ENCODE measurements around the gene ECHDC3.

Gene ECHDC3

DNA sequence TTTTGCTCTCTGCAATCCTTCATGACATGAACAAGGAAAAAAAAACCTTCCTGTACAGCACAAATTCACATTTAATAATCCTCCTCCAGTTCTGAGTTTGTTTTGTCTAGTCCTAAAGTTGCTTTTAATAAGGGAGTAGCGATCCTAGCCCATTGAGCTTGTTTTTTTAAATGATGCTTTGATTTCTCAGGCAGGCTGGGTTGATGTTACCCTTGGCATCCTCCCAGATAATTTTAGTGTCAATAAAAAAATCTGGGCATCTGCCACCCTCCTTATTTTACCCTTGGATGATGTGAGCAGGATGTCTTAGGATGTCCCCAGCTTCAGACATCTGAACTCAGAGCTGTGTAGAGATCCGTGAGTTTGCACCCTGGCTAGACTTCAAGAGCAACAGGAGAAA lies 47.1 kb downstream of the ECHDC3 start:
- no peak for DNase-seq

GRCh38 chr10:11789956-11790355 lies 47.8 kb downstream of the ECHDC3 start:
- no peak for DNase-seq

GRCh38 chr10:11793762-11794479 lies 51.7 kb downstream of the ECHDC3 start:
- DNase-seq: no peak

DNA sequence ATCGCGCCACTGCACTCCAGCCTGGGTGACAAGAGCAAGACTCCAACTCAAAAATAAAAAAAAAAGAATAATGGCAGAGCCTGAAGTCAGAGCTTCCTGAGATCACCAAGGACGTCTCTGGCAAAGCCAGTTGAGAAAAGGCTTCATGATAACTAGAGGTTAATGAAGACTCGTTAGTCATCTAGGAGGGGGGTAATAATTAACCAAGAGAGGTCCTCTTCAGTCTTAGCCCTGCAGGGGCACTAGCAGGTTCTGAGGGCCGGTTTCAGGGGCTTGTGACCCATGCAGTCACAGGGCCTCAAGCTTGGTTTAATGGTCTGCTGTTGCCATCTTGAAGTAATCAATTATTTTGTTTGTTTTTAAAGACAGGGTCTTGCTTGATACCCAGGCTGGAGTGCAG lies 52.4 kb downstream of the ECHDC3 start:
- DNase-seq: no peak

GRCh38 chr10:11795101-11795920 lies 53.1 kb downstream of the ECHDC3 start:
- DNase-seq: no peak

- DNase-seq: no peak
These were observed 54.3 kb downstream of the ECHDC3 start for GRCh38 chr10:11796474-11796873.

DNA sequence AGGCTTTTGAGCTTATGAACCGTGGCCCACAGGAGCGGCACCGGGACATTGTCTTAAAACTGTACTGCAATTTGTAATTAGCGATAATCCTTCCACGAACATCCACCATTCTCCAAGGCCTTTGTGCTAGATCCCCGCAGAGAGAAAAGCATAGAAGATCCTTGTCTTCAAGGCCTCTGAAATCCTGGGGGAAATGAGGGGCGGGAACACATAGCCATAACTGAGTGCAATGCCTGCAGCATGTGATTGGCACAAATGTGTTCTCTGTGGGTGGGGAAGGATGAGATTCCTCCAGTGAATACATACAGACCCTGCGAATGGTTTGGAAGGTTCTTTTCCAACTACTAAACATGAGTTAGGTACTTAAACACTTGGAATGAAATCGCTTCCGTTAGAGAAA lies 55.1 kb downstream of the ECHDC3 start:
- no peak for DNase-seq

DNA sequence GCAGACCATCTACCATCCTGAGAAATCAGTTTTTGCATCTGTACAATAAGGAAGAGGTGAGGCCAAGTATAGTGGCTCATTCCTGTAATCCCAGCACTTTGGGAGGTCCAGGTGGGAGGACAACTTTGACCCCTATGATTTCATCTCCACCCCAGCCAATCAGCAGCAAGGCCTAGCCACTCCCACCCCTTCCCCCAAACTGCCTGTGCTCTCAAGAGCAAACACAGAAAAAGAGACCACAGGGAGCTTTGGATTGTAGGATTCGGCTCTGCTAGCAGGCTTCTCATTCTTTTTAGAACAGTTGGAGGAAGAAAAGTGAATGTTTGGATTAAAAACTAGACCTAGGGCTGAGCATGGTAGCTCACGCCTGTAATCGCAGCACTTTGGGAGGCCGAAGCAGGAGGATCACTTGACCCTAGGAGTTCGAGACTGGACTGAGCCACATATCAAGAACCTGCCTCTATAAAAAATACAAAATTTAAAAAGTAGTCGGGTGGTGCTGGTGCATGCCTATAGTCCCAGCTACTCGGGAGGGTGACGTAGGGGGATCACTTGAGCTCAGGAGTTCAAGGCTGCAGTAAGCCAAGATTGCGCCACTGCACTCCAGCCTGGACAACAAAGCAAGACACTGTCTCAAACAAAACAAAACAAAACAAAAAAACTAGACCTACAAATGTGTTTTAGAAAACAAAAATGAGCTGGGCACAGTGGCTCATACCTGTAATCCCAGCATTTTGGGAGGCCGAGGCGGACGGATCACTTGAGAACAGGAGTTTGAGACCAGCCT lies 55.9 kb downstream of the ECHDC3 start:
- no peak for DNase-seq

- DNase-seq: no peak
These were observed 56.9 kb downstream of the ECHDC3 start for GRCh38 chr10:11798845-11799735.

DNA sequence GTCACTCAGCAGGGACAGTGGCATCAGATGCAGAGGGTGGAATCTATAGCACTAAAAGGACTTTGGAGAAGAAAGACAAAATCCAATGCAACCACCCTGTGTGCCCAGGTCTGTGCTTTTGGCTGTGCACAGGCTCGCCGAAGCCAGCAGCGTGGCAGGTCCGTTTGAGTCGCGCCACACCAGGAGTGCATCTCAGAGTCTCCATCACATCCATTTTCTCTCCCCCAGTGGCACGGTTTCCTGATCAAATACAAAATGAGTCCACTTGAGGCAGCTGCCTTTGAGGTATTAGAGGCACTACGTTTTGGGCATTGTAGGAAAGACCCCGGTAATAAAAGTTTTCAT lies 57.5 kb downstream of the ECHDC3 start:
- no peak for DNase-seq

DNA sequence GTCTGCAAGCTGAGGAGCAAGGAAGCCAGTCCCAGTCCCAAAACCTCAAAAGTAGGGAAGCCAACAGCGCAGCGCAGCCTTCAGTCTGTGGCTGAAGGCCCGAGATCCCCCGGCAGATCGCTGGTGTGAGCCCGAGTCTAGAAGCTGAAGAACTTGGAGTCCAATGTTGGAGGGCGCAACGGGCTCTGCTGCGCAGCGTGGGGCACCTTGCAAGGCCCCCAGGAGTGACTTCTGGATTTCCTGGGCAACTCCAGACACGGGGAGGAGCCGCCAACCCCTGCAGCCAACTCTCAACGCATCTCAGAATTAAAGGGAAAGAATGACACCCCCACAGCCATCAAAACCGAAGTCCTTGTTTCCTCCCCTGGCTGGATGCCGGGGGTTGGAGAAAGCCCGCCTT lies 62.2 kb downstream of the ECHDC3 start:
- no peak for DNase-seq

DNA sequence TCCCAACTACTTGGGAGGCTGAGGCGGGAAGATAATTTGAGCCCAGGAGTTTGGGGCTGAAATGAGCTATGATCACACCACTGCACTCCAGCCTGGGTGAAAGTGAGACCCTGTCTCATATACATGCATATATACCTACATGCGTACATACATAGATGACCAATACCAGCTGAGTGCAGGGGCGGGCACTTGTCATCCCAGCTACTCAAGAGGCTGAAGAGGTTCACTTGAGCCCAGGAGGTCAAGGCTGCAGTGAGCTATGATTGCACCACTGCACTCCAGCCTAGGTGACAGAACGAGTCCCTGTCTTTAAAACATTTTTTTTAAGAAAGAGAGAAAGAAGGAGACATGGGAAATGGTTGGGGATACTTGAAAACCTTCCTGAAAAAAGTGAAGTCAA lies 63.6 kb downstream of the ECHDC3 start:
- no peak for DNase-seq

- DNase-seq: no peak
These were observed 64.5 kb downstream of the ECHDC3 start for GRCh38 chr10:11806706-11807105.

- DNase-seq: no peak
These were observed 66.6 kb downstream of the ECHDC3 start for GRCh38 chr10:11808808-11809207.

- DNase-seq: no peak
These were observed 68.2 kb downstream of the ECHDC3 start for GRCh38 chr10:11810313-11810766.

DNA sequence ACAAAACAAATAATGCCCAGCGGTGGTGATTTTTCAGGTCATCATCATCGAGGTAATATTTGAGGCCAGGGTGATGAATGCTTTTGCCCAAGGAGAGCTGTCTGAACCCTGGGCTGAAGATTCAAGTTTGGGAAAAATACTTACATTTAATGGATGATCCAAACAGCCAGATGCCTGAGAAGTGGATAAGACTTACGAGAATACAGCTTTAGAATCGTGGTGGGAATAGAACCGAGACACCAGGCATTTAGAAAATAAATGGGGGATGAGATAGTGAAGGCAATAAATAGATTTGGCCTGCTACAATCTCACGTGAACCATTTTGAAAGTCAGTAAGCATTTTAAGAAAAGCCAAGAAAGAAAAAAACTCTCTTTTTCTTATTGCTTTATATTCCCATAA lies 68.8 kb downstream of the ECHDC3 start:
- no peak for DNase-seq

DNA sequence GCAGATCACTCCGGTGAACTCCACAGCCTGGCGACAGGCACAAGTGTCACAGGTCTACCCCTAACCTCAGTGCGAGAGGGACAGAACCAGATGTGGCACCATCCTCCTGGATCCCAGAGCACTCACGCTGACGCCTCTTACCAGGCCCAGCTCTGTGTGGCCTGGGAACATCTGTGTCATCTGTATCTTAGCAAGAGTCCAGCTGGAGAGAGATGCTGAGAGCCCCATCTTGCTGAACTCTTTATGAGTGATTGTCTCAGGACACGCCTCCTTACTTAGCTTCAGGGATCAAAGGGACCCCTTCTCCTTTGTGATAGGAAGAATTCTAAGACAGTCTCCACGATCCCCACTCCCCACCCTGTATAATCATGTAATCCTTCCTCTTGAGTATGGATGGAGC lies 71.0 kb downstream of the ECHDC3 start:
- DNase-seq: no peak
